Ovary (tissue), 3 donors: ENCODE results near the gene RSPH9.

Experiments
- EP300 ChIP-seq: sonication (generic); formaldehyde crosslinking; IDR thresholded peaks from one replicate; pipeline ENCODE4 v1.6.1; 2017; ENCODE audit warnings: antibody characterized with exemption
- POLR2A ChIP-seq: fragments of 450-650 bp; IDR thresholded peaks from one replicate; pipeline ENCODE4 v1.6.1; 2017; ENCODE audit warnings: antibody characterized with exemption, mild to moderate bottlenecking, moderate library complexity
- TF ChIP-seq, protein P1 (sequence below), 3 donors: fragments of 450-650 bp in 2 of 3; fragments of 200-600 bp in 1 of 3; IDR thresholded peaks; one replicate each; pipeline versions ENCODE4 v1.5.1 to v1.8.0; 2016 to 2022; ENCODE audit warnings: antibody characterized with exemption in 3 of 3, mild to moderate bottlenecking in 1 of 3
- donor health status: DM: no; HTN: no; CAD: no.

GRCh38 chr6:43674291-43674690 is 29.5 kb downstream of the RSPH9 start:
- TF ChIP-seq, protein P1, sequence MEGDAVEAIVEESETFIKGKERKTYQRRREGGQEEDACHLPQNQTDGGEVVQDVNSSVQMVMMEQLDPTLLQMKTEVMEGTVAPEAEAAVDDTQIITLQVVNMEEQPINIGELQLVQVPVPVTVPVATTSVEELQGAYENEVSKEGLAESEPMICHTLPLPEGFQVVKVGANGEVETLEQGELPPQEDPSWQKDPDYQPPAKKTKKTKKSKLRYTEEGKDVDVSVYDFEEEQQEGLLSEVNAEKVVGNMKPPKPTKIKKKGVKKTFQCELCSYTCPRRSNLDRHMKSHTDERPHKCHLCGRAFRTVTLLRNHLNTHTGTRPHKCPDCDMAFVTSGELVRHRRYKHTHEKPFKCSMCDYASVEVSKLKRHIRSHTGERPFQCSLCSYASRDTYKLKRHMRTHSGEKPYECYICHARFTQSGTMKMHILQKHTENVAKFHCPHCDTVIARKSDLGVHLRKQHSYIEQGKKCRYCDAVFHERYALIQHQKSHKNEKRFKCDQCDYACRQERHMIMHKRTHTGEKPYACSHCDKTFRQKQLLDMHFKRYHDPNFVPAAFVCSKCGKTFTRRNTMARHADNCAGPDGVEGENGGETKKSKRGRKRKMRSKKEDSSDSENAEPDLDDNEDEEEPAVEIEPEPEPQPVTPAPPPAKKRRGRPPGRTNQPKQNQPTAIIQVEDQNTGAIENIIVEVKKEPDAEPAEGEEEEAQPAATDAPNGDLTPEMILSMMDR (IDR thresholded peaks at IDR 0.05), result no peak
- TF ChIP-seq POLR2A (no peak), EP300 (no peak)
